ENCODE results near the gene GTF2A1L. TPM values are rescaled to one million over a fixed set of nuclear protein-coding genes. Genes with fewer than 3 reads are reported as not detected.
A peak's percentile ranks its signal among the peaks of the same experiment; 100 is the strongest.
"Not testable (repeated sequence)": the region's sequence is repeated elsewhere in the genome, so short reads cannot be mapped to it uniquely, and the experiment has no call there.

GTF2A1L gene
- polyA plus RNA-seq, 10 donors, result 0.20 to 0.63 (median 0.45) TPM; not detected in 4

GRCh38 chr2:48699348-48699930, 81.8 kb downstream of the GTF2A1L start:
- DNase-seq, result peak in 1 of 3 donors; percentile 27

- DNase-seq, result not testable (repeated sequence)
Measured at GRCh38 chr2:48703621-48704020, 86.0 kb downstream of the GTF2A1L start.

- DNase-seq, result no peak
Measured at GRCh38 chr2:48707466-48707865, 89.8 kb downstream of the GTF2A1L start.

DNA sequence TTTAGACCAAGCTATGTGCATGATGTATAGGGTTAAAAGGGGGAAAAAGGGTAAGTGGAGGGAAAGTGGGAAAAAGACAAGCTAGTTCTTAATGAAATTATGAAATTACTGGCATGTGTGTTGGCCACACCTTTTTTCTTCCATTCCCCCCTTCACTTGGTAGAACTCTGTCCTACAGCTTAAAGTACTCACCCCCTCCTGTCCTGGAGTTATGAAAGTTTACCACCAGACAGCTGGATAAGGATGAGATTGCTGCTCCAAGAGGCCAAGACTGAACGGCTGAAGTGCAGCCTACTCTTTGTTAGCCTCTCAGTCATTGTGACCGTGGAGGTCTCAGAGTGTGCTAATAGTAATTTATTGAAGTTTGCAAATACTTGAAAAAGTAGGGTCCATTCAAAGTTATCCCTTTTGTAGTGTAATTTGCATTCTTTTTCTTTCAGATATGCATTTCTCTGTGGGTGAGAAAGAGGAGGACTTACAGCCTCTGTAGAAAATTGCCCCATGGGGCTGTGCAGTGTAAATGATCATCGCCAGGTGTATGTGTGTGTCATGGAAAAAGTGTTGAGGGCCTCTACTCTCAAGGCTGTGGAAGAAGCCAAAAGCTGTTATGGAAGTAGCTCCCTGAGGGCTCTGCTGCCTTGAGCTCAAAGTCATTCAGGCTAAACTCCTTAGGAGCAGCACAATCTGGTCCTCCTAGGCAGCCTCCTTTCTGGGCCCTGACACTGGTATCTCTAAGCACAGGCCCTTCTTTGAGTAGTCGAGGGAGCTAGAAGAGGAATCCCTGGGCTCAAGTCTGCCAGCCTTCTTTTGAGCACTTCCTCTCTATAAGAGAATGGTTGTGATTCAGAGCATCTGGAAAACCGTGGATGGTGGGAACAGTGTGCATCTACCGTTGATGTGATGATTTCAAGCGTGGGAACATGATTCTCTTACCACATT, 91.7 kb downstream of the GTF2A1L start:
- peak in 1 of 3 donors; percentile 74 for DNase-seq

DNA sequence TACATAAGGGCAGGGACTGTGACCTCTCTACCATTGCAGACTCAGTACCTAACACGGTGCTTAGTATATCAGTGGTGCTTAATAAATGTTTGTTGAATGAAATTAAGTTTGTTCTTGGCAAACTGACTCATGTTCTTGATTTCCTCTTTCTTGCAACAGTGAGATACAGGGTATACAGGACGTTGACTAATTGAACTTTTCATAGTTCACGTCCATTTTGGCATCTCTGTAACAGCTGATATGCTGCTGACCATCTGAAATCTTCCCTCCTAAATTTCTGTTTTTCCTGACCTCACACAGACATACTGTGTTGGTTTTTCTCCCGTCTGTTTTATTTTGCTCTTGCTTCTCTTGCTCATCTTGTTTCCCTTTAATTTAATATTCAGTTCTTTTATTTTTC, 93.7 kb downstream of the GTF2A1L start:
- DNase-seq, result no peak

GRCh38 chr2:48712151-48712550, 94.5 kb downstream of the GTF2A1L start:
- DNase-seq, result no peak

GRCh38 chr2:48713647-48714046, 96.0 kb downstream of the GTF2A1L start:
- DNase-seq, result peak in 1 of 3 donors; percentile 54

GRCh38 chr2:48714245-48714644, 96.6 kb downstream of the GTF2A1L start:
- DNase-seq, result peak in 2 of 3 donors; percentile 31 to 48

- DNase-seq, result peak in 2 of 3 donors; percentile 39 to 49
Measured at GRCh38 chr2:48715042-48715899, 97.6 kb downstream of the GTF2A1L start.

DNA sequence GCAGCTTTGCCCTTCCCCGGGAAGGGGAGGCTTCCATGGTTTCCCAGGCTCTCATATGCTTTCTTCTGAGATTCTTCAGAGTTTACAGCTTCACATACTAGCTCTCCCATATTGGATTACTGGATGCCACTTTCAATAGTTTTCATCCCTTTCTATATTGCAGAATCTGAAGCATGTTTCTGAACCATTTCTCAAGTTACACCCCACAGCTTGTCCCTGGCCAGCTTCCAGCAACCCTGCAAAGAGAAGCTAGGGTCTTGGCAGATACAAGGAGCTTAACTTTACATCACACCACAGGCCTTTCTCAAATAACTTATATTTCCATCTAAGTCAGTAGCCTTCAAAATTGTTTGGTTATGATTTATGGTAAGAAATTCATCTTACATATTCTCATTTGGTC, 98.3 kb downstream of the GTF2A1L start:
- peak in 1 of 3 donors; percentile 46 for DNase-seq

GRCh38 chr2:48717846-48718245, 100.2 kb downstream of the GTF2A1L start:
- DNase-seq, result no peak

DNA sequence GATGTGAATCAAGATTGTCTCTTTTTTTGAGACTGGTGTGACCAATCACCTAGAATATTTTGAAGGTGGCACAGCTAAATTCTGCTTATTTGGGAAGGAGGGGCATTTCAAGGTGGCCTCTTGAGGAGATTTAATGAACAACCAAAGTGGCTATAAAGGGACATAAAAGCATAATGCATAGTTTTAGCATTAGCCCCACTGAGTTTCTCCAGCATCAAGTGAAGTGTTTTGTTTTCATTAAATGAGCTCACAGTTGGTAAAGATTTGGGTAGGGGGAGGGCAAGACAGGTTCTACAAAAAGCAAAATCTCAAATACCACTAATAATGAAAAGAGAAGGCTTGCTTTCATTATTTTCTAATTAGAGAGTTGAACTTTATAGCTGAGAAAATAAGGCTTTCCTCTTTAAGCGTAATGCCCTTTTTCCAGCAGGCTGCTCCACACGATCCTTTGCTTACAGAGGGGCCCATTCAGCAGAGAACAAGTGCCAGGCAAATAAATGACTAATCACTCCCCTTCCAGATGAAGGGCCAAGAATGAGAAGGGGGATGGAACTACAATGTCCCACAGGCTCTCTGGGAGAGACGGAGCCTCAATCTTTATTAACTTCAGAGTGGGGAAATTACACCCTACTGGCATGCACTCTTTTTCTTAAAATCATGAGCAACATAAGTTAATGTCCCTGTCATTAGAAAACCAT, 102.0 kb downstream of the GTF2A1L start:
- DNase-seq, result no peak

DNA sequence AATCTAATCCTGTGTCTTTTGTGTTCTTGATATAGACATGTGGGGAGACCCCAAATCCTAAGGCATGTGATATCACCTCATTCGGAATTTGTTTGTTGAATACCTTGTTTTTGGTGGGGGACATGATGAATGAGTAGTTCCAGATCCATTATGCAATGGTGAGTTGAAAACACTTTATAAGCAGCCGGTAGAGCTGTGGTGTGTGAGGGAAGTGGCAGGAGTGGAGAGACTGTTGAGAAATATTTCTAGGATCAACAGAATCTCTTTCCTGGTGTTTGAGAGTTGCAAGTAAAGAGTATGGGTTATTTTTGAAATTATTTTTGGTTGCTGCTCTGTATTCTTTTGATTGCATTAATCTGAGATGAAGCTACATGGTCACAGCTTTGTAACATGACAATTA, 103.5 kb downstream of the GTF2A1L start:
- no peak for DNase-seq

GRCh38 chr2:48722391-48722790, 104.7 kb downstream of the GTF2A1L start:
- DNase-seq, result no peak

DNA sequence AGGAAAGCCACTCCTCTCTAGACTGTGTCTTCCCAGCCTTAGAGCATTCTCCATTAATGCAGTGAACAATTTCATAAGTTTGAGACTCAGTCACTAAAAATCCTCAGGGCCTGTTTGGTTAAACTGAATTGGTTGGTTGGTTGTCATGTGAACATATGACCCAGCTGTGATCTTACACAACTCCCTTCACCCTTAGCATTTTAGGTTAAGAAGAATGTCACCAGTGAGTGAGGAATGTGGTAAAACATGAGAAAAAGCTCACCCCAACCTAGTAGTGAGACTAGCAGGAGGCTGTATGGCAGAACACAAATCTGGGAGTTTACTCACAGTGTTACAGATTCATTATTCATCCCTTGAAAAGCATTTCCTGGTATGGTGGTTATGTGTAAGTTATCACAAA, 105.5 kb downstream of the GTF2A1L start:
- DNase-seq, result peak in 1 of 3 donors; percentile 75

- DNase-seq, result no peak
Measured at GRCh38 chr2:48724278-48724677, 106.6 kb downstream of the GTF2A1L start.

GRCh38 chr2:48725696-48726494, 108.2 kb downstream of the GTF2A1L start:
- no peak for DNase-seq

- DNase-seq, result no peak
Measured at GRCh38 chr2:48727560-48727959, 109.9 kb downstream of the GTF2A1L start.

DNA sequence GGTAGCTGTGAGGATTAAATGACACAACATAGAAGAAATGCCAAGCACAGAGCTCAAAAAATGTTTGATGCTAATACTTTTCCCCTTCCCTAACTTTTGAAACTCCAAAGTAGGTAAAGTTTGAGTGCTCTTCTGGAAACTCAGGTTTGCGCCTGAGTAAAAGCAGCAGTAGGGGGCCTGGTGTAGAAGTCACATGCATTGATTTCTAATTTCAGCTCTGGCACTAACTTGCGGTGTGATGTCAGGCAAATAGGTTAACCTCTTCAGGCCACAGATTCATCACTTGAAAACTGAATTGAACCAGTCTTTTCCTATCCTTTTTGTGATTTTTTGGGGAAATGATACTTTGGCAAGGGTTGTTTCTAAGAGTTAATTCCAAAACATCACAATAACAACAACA, 110.6 kb downstream of the GTF2A1L start:
- no peak for DNase-seq

GRCh38 chr2:48728840-48729239, 111.2 kb downstream of the GTF2A1L start:
- no peak for DNase-seq

All from muscle of back (tissue), 11 donors.